ENCODE results near the gene LGALS7. TPM values are rescaled to one million over a fixed set of nuclear protein-coding genes. Genes with fewer than 3 reads are reported as not detected.
"Not testable (repeated sequence)": the region's sequence is repeated elsewhere in the genome, so short reads cannot be mapped to it uniquely, and the experiment has no call there.

The LGALS7 gene
- total RNA-seq, 1 donor from 2014 or later: not detected

DNA sequence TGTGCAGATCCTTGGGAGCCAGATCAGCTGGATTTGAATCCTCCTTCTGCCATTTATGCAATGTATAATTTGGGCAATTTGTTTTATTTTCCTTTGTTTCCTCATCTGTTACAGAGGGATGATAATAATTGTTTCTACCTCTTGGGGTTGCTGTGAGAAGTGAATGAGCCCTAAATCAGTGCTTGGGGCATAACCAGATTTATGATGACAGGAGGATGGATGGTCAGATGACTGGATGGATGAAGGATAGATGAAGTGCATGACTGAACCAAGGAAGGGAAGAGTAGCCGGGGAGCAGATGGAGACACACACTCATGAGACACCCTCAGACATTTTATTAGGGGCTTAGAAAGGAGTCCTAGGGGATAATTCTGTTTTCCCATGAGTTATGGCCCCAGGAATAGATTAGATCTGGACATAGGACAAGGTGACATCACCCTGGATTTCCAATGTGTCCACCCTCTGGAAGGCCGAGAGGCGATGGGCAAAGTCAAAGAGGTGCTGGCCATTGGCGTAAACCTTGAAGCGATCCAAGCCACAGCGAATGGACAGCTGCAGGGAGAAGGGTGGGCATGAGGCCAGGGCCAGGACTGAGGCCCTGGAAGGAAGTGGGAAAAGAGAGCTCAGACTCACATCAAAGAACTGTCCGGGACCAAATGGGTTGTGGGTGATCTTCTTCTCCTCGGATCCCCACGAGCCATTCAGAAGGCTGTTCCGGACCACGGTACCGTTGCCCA is 28.2 kb upstream of the LGALS7 start:
- no peak for DNase-seq (ENCODE audit: low spot score)

DNA sequence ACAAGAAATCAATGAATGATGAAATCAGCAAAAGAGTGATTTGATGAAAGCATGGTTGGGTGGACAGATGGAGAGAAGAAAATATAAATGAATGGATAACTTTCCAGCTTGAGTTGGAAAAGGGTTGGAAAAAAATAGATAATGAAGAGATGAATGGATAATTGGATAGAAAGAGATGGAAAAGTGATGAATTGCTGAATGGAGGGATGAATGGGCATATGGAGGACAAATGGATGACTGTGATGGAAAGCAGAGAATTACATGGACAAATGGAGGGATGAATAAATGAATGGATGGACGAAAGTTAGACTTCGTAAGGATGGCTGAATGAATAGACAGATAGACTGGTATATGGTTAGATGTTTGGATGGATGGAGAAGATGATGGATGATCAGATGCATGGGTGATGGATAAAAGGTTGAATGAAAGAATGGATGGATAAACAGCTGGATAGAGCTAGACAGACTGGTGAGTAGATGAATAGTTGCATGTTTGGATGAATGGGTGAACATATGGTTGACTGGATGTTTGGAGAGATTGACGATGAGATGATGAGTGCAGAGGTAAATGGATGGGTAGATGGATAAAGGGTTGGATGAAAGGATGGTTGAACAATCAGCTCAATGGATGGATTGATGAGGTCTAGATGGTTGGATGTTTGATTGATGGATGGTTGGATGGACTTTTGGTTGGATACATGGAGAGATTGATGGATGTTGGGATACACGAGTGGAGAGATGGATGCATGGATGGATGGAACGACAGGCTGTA is 27.4 kb upstream of the LGALS7 start:
- intact Hi-C loops (cut with DNase I): no loop called here
- no peak for DNase-seq (ENCODE audit: low spot score)

More for the DNA sequence above, 28.2 kb upstream of the LGALS7 start:
- intact Hi-C loops (cut with DNase I): no loop called here

DNA sequence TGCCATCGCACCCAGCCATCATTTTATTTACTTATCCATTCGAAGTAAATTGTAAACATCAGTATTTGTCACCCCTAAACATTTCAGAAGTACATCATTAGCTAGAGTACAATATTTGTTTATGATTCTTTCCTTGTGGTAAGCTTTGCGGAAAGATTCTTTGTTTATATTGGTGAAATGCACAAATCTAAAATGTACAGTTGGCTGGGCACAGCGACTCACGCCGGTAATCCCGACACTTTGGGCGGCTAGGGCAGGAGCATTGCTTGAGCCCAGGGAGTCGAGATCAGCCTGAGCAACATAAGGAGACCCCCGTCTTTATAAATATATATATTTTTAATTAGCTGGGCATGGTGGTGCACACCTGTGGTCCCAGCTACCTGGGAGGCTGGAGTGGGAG is 25.8 kb upstream of the LGALS7 start:
- intact Hi-C loops (cut with DNase I): no loop called here
- DNase-seq (ENCODE audit: low spot score): no peak

DNA sequence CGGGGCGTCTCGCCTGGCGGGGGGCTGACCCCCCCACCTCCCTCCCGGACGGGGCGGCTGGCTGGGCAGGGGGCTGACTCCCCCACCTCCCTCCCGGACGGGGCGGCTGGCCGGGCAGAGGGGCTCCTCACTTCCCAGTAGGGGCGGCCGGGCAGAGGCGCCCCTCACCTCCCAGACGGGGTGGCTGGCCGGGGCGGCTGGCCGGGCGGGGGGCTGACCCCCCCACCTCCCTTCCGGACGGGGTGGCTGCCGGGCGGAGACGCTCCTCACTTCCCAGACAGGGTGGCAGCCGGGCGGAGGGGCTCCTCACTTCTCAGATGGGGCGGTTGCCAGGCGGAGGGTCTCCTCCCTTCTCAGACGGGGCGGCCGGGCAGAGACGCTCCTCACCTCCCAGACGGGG is 24.5 kb upstream of the LGALS7 start:
- intact Hi-C loops (cut with DNase I); DNase-seq (ENCODE audit: low spot score): not testable (repeated sequence)

DNA sequence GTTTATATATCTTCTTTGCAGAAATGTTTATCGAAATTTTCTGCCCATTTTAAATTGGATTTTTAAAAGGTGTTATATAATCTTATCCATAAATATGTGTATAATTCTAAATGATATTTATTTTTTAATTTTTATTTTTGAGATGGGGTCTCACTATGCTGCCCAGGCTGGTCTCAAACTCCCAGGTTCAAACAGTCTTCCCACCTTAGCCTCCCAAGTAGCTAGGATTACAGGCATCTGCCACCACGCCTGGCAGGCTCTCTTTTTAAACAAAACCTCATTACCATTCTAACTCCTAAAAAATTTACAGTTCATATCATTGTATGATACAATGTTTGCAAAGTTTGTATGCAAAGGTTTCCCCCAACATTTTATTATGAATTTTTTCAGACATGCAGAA is 22.8 kb upstream of the LGALS7 start:
- DNase-seq (ENCODE audit: low spot score): no peak
- intact Hi-C loops (cut with DNase I): no loop called here

DNA sequence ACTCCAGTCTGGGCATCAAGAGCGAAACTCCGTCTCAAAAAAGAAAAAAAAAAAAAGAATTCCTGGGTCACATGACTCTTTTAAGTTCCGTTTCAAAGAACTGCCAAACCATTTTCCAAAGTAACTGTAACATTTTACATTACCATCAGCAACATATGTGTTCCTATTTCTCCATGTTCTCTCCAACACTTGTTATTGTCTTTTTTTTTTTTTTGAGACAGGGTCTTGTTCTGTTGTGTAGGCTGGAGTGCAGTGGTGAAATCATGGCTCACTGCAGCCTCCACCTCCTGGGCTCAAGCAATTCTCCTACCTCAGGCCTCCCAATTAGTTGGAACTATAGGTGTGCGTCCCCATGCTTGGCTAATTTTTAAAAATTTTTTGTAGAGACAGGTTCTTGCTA is 22.2 kb upstream of the LGALS7 start:
- DNase-seq (ENCODE audit: low spot score): no peak
- intact Hi-C loops (cut with DNase I): no loop called here

DNA sequence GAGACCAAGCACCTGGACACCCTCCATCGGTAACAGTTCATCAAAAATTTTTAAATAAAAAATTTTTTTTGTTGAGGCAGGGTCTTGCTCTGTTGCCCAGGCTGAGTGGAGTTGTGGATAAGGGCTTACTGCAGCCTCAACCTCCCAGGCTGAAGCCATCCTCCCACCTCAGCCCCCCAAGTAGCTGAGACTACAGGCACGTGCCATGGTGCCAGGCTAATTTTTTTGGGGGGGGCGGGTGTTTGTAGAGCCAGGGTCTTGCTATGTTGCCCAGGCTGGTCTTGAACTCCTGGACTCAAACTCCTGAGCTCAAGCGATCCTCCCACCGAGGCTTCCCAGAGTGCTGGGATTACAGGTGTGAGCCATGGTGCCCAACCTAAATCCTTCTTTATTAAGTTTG is 20.4 kb upstream of the LGALS7 start:
- DNase-seq (ENCODE audit: low spot score): no peak
- intact Hi-C loops (cut with DNase I): no loop called here

DNA sequence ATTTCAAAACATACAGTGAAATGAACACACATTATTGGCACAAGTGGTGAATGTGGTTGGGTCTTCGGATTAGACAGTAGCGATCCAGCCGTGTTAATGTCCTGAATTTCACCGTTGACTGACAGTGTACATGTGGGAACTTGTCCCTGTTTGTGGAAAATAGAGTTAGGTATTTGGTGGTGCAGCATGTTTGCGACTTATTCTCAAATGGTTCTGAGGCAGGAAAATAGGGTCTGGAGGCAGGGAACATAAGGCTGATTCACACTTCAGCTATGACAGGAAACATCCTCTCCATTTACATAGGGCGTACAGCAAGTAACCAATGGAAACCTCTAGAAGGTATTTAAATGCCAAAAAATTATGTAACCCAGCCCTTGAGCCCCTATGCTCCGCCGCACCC is 19.9 kb upstream of the LGALS7 start:
- DNase-seq (ENCODE audit: low spot score): no peak
- intact Hi-C loops (cut with DNase I): no loop called here

DNA sequence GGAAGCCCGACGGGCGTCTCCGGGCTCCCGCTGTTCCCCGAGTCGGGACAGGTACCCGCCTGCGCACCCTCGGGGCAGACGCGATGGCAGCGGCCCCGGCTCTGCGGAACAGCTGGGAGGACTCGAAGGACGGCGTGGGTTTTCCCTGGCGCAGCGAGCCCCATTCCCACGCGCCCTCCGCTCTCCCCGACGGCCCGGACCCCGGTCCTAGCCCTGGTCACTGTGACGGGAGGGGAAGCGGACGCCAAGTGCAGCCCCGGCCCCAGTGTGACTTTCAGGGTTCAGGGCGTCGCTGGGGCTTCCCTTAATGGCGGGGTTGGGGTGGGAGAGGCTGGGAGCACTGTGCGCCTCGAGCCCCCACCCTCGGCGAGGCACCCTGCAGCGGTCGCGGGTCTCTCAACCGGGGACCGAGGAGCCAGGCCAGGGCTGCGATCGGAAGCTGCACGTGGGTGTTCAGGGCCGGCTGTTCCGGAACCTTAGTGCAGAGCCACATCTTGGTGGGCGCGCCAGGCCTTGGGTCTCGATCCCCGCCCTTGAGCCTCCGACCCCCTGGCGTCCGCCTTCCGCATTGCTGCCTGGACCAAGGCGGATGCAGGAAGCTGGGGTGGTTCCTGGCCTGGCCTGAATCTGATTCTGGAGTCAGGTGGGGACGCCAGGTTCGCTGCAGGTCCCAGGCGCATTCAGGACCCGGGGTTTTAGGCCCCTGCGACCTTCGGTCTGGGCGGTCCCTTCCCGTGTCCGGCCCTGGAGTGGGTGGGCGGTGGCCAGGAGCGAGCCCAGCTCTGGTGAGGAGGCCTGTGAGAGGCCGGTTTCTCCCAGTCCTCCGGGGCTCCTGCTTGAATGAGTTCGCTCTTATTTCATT is 19.2 kb upstream of the LGALS7 start:
- intact Hi-C loops (cut with DNase I): no loop called here
- DNase-seq (ENCODE audit: low spot score): no peak

DNA sequence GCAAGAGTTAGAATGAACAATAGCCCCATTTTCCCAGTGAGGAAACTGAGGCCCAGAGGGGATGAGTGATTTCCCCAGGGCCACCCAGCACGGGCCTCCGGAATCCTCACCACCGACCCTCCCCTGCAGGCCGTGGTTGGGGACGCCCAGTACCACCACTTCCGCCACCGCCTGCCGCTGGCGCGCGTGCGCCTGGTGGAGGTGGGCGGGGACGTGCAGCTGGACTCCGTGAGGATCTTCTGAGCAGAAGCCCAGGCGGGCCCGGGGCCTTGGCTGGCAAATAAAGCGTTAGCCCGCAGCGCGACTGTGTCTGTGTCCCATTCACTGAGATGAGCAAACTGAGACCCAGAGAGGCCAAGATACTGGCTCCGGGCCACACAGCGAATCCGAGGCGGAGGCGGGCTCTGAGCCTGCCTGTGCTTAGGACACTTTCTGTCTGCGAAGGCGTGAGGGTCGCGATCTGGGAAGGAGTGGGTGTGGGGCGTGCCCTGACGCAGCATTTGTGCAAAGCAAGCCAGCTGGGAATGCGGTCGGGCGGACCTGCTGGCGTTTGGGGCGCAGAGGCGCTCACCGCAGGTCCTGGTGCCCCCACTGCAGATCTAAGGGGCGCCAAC is 18.2 kb upstream of the LGALS7 start:
- intact Hi-C loops (cut with DNase I); DNase-seq (ENCODE audit: low spot score): not testable (repeated sequence)

DNA sequence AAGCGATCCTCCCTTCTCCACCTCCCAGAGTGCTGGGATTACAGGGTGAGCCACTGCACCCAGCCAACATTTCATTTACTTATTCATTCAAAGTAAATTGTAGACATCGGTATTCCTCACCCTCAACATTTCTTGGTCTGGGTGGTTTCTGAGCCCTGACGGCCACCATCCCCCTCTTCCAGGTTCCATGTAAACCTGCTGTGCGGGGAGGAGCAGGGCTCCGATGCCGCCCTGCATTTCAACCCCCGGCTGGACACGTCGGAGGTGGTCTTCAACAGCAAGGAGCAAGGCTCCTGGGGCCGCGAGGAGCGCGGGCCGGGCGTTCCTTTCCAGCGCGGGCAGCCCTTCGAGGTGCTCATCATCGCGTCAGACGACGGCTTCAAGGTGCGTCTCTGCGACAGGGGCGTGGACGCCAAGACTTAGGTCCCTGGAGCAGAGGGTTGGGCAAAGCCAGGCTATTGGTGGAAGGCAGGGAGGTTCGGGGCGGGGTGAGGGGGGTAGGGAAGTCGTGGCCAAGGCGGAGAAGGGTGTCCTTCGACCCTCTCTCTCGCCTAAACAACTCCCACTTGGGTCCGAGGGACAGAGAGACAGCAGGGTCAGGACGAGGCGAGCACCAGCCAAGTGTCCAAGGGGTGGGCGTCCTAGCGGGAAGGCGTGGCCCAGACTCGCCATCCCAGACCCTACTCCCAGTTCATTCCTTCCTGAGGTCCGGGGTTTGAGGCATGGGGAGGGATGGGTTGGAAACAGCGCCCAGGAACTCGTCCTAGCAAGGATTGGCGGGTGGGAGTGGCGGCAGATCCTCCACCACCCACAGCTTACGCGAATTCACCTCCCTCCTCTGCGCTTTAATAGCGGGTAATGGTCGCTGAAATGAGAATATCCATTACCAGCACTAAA is 17.4 kb upstream of the LGALS7 start:
- intact Hi-C loops (cut with DNase I); DNase-seq (ENCODE audit: low spot score): not testable (repeated sequence)

DNA sequence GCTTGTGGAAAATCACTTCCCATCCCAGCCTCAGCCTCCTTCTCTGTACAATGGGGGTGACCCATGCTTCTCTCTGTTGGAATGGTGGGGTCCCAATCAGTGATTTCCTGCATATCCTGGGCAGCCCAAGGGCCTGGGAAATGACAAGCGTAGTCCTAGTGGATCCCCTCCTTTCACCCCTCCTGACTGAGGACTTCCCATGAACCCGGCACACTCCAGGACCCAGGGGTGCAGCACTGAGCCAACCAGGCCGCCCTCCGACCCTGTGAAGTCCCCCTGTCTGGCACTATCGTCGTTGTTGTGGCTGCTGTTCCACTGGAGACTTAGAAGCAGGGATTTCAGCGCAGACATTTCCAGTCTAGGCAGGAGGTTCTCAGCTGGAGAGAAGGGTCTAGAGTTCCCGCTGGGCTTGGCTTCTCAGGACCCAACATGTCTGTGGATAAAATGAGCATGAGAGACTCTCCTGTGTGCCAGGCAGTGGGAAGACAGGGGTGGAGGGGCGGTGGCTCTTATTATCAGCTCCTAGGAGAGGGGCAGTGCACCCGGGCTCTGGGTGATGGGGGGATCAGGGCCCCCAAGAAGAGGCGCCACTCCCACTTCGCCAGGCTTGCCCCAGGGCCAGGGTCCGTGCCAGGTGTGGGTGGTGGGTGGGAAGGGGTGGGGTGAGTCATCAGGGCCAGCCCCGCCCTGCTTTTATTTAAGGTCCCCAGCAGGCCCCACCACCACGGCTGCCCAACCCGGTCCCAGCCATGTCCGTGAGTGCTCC is 15.3 kb upstream of the LGALS7 start, which contains the start of gene LGALS7B:
Gene LGALS7B, plus strand, starts transcription at position 723 of the 766 bp plus-strand sequence. Its CDS starts 27 bp downstream, at position 750.
- intact Hi-C loops (cut with DNase I): no loop called here
- no peak for DNase-seq (ENCODE audit: low spot score)

DNA sequence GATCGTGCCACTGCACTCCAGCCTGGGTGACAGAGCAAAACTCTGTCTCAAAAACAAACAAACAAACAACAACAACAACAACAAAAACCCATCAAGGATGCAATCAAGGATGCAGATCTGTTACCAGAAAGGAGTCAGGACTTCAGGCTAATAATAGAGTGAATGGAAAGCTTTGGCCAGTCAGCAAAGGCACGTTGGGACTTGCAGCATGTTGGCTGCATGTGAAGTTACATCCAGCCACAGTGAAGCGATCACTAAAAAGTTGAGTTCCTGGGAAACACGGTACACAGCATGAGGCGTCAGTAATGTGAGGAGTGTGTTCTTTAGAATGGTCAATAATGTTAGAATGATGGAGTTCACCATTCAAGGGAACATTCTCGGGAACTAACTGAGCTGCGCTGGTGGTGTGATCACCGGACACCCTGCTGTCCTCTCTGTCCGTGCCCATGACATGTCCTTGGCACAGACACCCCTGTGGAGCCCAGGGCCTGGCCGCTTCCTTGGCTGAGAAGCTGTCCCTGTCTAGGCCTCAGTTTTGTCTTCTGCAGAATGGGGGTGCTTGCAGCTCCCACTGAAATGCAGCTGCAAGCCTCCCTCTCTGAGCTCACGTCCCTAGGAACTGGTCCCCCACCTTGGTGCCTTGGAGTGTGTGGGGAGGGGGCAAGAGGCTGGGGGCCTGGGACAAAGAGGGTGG is 13.4 kb upstream of the LGALS7 start:
- intact Hi-C loops (cut with DNase I): loop anchor here (2.0 kb wide), 1 partner anchor 54 kb away; no protein-coding TSS in a partner anchor
- DNase-seq (ENCODE audit: low spot score): no peak

DNA sequence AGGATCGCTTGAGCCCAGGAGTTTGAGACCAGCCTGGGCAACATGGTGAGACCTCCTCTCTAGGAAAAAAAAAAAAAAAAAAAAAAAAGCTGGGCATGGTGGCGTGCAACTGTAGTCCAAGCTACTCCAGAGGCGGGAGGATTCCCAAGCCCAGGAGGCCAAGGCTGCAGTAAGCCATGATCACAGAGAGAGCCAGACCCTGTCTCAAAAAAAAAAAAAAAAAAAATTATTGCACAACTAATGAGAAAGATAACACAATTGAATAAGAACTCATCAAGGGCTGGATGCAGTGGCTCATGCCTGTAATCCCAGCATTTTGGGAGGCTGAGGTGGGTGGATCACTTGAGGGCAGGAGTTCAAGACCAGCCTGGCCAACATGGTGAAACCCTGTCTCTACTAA is 12.7 kb upstream of the LGALS7 start:
- intact Hi-C loops (cut with DNase I): loop anchor here (2.0 kb wide), 1 partner anchor 53 kb away; no protein-coding TSS in a partner anchor
- DNase-seq (ENCODE audit: low spot score): not testable (repeated sequence)

DNA sequence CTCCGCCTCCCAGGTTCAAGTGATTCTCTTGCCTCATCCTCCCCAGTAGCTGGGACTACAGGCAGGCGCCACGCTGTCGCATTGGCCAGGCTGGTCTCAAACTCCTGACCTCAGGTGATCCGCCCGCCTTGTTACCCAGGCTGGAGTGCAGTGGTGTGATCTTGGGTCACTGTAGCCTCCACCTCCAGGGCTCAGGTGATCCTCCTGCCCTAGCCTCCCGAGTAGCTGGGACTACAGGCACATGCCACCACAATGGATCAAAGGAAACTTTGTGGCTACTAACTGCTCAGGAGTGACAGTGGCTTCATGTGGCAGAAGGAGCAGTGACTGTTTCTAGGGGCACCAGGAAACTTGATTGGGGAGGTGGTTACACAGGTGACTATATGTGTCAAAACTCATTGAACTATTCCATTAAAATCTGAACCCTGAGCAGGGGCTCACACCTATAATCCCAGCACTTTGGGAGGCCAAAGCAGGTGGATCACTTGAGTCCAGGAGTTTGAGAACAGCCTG is 11.9 kb upstream of the LGALS7 start:
- DNase-seq (ENCODE audit: low spot score): no peak
- intact Hi-C loops (cut with DNase I): no loop called here

DNA sequence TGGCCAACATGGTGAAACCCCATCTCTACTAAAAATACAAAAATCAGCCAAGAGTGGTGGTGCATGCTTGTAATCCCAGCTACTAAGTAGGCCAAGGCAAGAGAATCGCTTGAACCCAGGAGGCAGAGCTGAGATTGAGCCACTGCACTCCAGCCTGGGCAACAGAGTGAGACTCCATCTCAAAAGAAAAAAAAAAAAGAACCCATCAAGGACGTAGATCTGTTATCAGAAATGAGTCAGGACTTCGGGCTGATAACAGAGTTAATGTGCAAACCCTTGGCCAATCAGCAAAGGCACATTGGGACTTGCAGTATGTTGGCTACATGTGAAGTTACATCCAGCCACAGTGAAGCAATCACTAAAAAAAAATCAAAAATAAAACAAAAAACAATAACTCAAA is 10.9 kb upstream of the LGALS7 start:
- DNase-seq (ENCODE audit: low spot score): no peak
- intact Hi-C loops (cut with DNase I): no loop called here

DNA sequence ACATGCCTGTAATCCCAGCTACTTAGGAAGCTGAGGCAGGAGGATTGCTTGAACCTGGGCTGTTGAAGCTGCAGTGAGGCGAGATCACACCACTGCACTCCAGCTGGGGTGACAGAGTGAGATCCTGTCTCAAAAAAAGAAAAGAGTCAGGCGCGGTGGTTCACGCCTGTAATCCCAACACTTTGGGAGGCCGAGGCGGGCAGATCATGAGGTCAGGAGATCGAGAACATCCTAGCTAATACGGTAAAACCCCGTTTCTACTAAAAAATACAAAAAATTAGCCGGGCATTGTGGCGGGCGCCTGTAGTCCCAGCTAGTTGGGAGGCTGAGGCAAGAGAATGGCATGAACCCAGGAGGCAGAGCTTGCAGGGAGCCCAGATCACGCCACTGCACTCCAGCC is 8.9 kb upstream of the LGALS7 start:
- DNase-seq (ENCODE audit: low spot score); intact Hi-C loops (cut with DNase I): not testable (repeated sequence)

All from cardiac septum (tissue), 1 donor.